Activated CD8-positive, alpha-beta memory T cell treated with anti-CD3 and anti-CD28 coated beads for 36 hours (primary cell): Measurements from ENCODE around the gene GLRA3. TPM values are rescaled to one million over a fixed set of nuclear protein-coding genes. Genes with fewer than 3 reads are reported as not detected.
"Not testable (repeated sequence)": the region's sequence is repeated elsewhere in the genome, so short reads cannot be mapped to it uniquely, and the experiment has no call there.

ENCODE experiments used
- CTCF ChIA-PET: fragments of 350-600 bp; sonication (Branson Sonifier 250); formaldehyde crosslinking; loops from one replicate; lab custom pipeline; 2021; ENCODE audit warnings: antibody characterized with exemption; lab: Charles Lee
- POLR2A ChIA-PET: fragments of 350-600 bp; sonication (Branson Sonifier 250); formaldehyde crosslinking; loops from one replicate; lab custom pipeline; 2021; ENCODE audit warnings: antibody characterized with exemption; lab: Charles Lee
- total RNA-seq, 2 experiments: library from RNA; stranded (reverse); gene quantifications; one replicate each; pipeline ENCODE4 v1.2.3, GENCODE V29; 2021

The GLRA3 gene
- total RNA-seq, 2 experiments from 2014 or later: not detected

- ChIA-PET POLR2A (no interaction called here), CTCF (no interaction called here)
Measured at GRCh38 chr4:174815282-174815681, 13.8 kb downstream of the GLRA3 start.

GRCh38 chr4:174813292-174813691, 15.8 kb downstream of the GLRA3 start:
- POLR2A ChIA-PET: no interaction called here
- CTCF ChIA-PET: no interaction called here

GRCh38 chr4:174810834-174811233, 18.2 kb downstream of the GLRA3 start:
- CTCF ChIA-PET: no interaction called here

GRCh38 chr4:174808836-174809235, 20.2 kb downstream of the GLRA3 start:
- POLR2A ChIA-PET: no interaction called here
- CTCF ChIA-PET: no interaction called here

More at GRCh38 chr4:174810834-174811233, 18.2 kb downstream of the GLRA3 start:
- POLR2A ChIA-PET: no interaction called here

GRCh38 chr4:174808119-174808518, 20.9 kb downstream of the GLRA3 start:
- POLR2A ChIA-PET: no interaction called here
- CTCF ChIA-PET: no interaction called here

GRCh38 chr4:174805746-174806145, 23.3 kb downstream of the GLRA3 start:
- ChIA-PET POLR2A (no interaction called here), CTCF (no interaction called here)

- CTCF ChIA-PET: no interaction called here
- POLR2A ChIA-PET: no interaction called here
Measured at GRCh38 chr4:174794543-174795094, 34.4 kb downstream of the GLRA3 start.

- POLR2A ChIA-PET: no interaction called here
- CTCF ChIA-PET: no interaction called here
Measured at GRCh38 chr4:174789657-174790056, 39.4 kb downstream of the GLRA3 start.

GRCh38 chr4:174778274-174778986, 50.6 kb downstream of the GLRA3 start:
- CTCF ChIA-PET, POLR2A ChIA-PET: not testable (repeated sequence)

- POLR2A ChIA-PET: no interaction called here
- CTCF ChIA-PET: no interaction called here
Measured at GRCh38 chr4:174775366-174775765, 53.7 kb downstream of the GLRA3 start.

- POLR2A ChIA-PET: no interaction called here
Measured at GRCh38 chr4:174764105-174764729, 64.8 kb downstream of the GLRA3 start.

GRCh38 chr4:174763454-174764104, 65.5 kb downstream of the GLRA3 start:
- ChIA-PET POLR2A (no interaction called here), CTCF (no interaction called here)

More at GRCh38 chr4:174764105-174764729, 64.8 kb downstream of the GLRA3 start:
- CTCF ChIA-PET: no interaction called here

GRCh38 chr4:174761451-174761850, 67.6 kb downstream of the GLRA3 start:
- ChIA-PET POLR2A (no interaction called here), CTCF (no interaction called here)

- ChIA-PET CTCF (no interaction called here), POLR2A (no interaction called here)
Measured at GRCh38 chr4:174757736-174758135, 71.3 kb downstream of the GLRA3 start.

GRCh38 chr4:174753021-174753420, 76.0 kb downstream of the GLRA3 start:
- ChIA-PET POLR2A (no interaction called here), CTCF (no interaction called here)

GRCh38 chr4:174752026-174752425, 77.0 kb downstream of the GLRA3 start:
- ChIA-PET POLR2A (no interaction called here), CTCF (no interaction called here)

GRCh38 chr4:174749091-174749490, 80.0 kb downstream of the GLRA3 start:
- ChIA-PET POLR2A (no interaction called here), CTCF (no interaction called here)

GRCh38 chr4:174746710-174747109, 82.3 kb downstream of the GLRA3 start:
- CTCF ChIA-PET: no interaction called here
- POLR2A ChIA-PET: no interaction called here

- POLR2A ChIA-PET: no interaction called here
- CTCF ChIA-PET: no interaction called here
Measured at GRCh38 chr4:174742561-174742960, 86.5 kb downstream of the GLRA3 start.

GRCh38 chr4:174739576-174739975, 89.5 kb downstream of the GLRA3 start:
- ChIA-PET CTCF (no interaction called here), POLR2A (no interaction called here)
